ENCODE measurements around the gene SPON2. TPM values are rescaled to one million over a fixed set of nuclear protein-coding genes. Genes with fewer than 3 reads are reported as not detected.
A peak's percentile ranks its signal among the peaks of the same experiment; 100 is the strongest.

The SPON2 gene
- total and polyA plus RNA-seq, 2 of the 4 experiments (the other 2 are of a cell fraction) = 21.1 to 177 TPM

DNA sequence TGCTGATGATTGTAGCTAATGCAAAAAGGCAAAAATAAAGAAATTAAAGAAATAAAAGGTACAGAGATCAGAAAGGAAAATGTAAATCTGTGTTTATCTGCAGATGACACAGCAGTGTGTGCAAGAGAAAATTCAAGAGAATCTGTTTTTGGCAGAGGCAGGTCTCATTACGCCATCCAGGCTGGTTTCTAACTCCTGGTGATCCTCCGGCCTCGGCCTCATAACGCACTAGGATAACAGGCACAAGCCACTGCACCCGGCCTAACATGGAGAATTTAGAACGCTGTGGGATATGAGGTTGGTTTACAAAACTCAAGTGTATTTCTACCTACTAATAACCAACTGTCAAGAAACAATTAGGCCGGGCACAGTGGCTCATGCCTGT is 47.2 kb upstream of the SPON2 start:
- Histone ChIP-seq H3K4me3 (ENCODE audit: insufficient read depth, low read depth, low read length) (no peak overlapping the region), H3K27ac (ENCODE audit: insufficient read depth, low read length) (no peak overlapping the region), H3K36me3 (ENCODE audit: control insufficient read depth, insufficient read depth, low read length) (peaks cover 70% of the 10 kb centered on the region), H3K9me1 (ENCODE audit: insufficient read depth, low read length) (peaks cover 14% of the 10 kb centered on the region), H2AK9ac (replicated peaks; ENCODE audit: low read depth, low read length, poor library complexity) (no peak overlapping the region), H2BK5ac (ENCODE audit: low read depth, low read length, poor library complexity, severe bottlenecking) (peak overlapping the region; percentile 47), H3K4ac (ENCODE audit: low read depth, low read length) (no peak overlapping the region), H3K56ac (ENCODE audit: extremely low read depth, insufficient read depth, low read length) (no peak overlapping the region), H3K79me1 (ENCODE audit: low read depth in 1 of 2, low read length in 2 of 2) (peaks cover 23 to 75% of the 10 kb centered on the region in 2 experiments), H3K4me1 (ENCODE audit: control insufficient read depth, insufficient read depth, low read length) (peaks cover 3% of the 10 kb centered on the region), H4K20me1 (ENCODE audit: insufficient read depth, low read length) (peaks cover 7% of the 10 kb centered on the region), H3K4me2 (ENCODE audit: low read depth, low read length) (no peak overlapping the region), H2BK20ac (ENCODE audit: low read depth, low read length) (no peak overlapping the region), H2AFZ (replicated peaks; ENCODE audit: low read length, poor library complexity) (no peak overlapping the region), H3K9ac (ENCODE audit: low read depth, low read length) (no peak overlapping the region), H3K9me3 (ENCODE audit: control insufficient read depth, insufficient read depth, low read length) (no peaks in the 10 kb centered on the region), H2AK5ac (ENCODE audit: low read depth, low read length) (no peak overlapping the region), H4K91ac (ENCODE audit: insufficient read depth, low read depth, low read length) (no peak overlapping the region), H3K27me3 (ENCODE audit: control insufficient read depth, insufficient read depth, low read length) (no peaks in the 10 kb centered on the region), H2BK15ac (ENCODE audit: low read depth, low read length) (no peak overlapping the region), H3K18ac (ENCODE audit: low read depth, low read length) (no peak overlapping the region), H4K5ac (ENCODE audit: low read depth, low read length) (no peak overlapping the region), H2BK120ac (ENCODE audit: low read depth, low read length) (no peak overlapping the region), H3K23ac (ENCODE audit: low read depth, low read length) (peak overlapping the region; percentile 65; the same call in 1 of the 2 replicates), H4K8ac (ENCODE audit: low read depth in 2 of 2, low read length in 2 of 2) (peak overlapping the region in 1 of 2 experiments; percentile 60; a peak in 2 of 4 replicates), H3K14ac (replicated peaks; ENCODE audit: low read depth, low read length) (no peak overlapping the region)
- TF ChIP-seq CEBPB (IDR thresholded peaks at IDR 0.05; ENCODE audit: low read depth, low read length) (0 out of 2 replicates have a peak, but pooled peaks have one; percentile 12), RFX5 (IDR thresholded peaks at IDR 0.05; ENCODE audit: low read depth, low read length) (no peak)
- intact Hi-C loops (cut with micrococcal nuclease) = no loop called here
- BruUV-seq (replicated peaks) = no TSS peak
- ChIA-PET CTCF (interaction anchor here (0.8 kb wide), 1 partner anchor 27 kb away, joined by 3 read pairs; no protein-coding TSS in a partner anchor), POLR2A (ENCODE audit: unreplicated experiment) (no interaction called here)
- in situ Hi-C loops (cut with MboI; ENCODE audit: low sequenced_read_pairs) = no loop called here
- ATAC-seq (ENCODE audit: low read depth) (peak; percentile 38; the same call in 1 of the 2 replicates), DNase-seq (peak; percentile 42)
- no CpG with 5 or more reads among the region's 7 CpGs for WGBS, 2 experiments (ENCODE audit: extremely low coverage in 2 of 2, insufficient read length in 1 of 2)
- dilution Hi-C loops (cut with HindIII; ENCODE audit: low sequenced_read_pairs, unreplicated experiment) = no loop called here

Measured in IMR-90 (cell line).